Stimulated activated CD4-positive, alpha-beta T cell treated with anti-CD3 and anti-CD28 coated beads, TNF-alpha, amount 100 ng/mL, for 48 hours (primary cell): ENCODE results near the gene HSD17B13.
"Not testable (repeated sequence)": the region's sequence is repeated elsewhere in the genome, so short reads cannot be mapped to it uniquely, and the experiment has no call there.

Experiments
- DNase-seq, 3 donors: peaks; one replicate each; pipeline ENCODE4 v3.0.0-alpha.2; 2020; ENCODE audit warnings: low read depth in 3 of 3

Gene HSD17B13, protein sequence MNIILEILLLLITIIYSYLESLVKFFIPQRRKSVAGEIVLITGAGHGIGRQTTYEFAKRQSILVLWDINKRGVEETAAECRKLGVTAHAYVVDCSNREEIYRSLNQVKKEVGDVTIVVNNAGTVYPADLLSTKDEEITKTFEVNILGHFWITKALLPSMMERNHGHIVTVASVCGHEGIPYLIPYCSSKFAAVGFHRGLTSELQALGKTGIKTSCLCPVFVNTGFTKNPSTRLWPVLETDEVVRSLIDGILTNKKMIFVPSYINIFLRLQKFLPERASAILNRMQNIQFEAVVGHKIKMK

DNA sequence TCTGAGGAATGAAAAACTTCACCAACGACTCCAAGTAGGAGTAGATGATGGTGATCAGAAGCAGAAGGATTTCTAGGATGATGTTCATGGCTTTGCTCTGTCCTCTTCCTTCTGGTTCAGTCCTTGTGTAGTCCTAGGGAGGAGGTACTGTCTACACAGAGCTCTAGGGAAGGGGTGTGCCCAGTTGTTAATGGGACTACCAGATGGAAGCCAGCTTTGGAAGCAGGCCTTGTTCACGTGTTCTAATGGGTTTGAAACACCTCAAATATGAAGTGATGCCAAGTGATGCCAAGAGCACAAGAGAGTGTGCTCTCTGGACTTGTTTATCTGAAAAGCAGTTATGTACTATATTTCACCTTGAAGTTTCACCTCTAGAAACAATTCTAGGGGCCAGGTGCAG, at the start of gene HSD17B13:
Gene HSD17B13 (minus strand): TSS at position 129 of the 400 bp plus-strand sequence. CDS start 41 bp downstream, at position 88.
- no peak for DNase-seq

DNA sequence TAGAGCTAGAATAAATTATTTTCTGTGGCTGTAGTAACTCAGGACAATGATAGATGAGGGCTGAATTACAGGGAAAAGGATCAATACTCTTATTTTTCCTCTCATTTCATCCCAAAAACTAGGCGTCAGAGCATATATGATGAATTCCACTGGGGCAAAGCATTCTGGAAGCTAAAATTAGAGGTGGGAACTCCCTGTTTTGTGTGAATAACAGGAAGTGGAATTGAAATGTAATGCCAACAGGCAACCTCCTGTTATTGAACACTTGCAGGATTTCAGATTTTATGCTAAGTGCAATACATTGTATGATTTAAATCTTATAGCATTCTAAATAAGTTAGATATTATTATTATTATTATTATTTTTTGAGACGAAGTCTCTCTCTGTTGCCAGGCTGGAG, 47.4 kb upstream of the HSD17B13 start:
- no peak for DNase-seq

DNA sequence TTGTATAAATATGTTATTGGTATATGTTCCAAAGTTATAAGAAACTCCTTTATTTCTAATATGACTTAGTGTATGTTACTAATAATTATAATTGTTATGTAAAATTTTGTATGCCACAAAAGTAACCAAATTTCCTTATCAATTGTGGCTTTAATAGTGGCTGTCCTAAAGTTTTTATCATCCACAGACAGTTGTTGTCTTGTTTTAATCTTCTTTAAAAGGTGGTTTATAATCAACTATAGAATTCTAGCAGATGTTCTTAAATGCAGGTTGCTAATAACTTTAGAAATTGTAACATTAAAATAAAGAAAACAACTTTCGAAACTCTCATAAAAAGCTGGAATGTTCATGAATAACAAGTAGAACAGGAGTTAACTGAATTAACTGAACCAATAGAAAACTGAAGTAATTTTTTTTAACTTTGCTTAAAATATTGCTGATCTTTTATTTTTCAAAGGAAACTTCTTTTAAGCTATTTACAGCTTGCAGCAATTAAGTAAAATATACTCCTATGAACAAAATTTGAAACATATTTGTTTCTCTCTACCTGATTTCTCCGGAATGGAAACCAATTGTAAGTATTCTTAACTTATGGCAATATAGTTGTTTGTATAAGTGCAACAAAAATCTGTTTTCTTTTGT, 44.0 kb upstream of the HSD17B13 start:
- DNase-seq, result no peak

DNA sequence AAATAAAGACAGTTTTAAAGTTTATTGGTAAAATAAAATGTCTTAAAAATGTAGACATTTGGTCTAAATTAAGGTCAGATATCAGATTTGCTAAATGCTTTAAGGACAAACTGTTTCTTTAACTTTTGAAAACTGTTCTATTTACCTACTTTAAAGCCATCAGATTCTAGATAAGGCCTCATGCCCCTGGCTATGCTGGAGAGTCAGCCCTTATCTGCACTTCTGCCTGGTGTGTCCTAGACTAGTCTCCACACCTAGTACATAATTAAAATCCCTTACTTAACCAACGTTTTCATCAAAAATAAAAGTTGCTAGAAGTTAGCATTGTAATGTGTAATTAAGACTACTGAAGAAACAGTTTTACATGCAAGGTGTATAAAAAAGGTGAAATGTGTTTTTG, 42.7 kb upstream of the HSD17B13 start:
- no peak for DNase-seq

DNA sequence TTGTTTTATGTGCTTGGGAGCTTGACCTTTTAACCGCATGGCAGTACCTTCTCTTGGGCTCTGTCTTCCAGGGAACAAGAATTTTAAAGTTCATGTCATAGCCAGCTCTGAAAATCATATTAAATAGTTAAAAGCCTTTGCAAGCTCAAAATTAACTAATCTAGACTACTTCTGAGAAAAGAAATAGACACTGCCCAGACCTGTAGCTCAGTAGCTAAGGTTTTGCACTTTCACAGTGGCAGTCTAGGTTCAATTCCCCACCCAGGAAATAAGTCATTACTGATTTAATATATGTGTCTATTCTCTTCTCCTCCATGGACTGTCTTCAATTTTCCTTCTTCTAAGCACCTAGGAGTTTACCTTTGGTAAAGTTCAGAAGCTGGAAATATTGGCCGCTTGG, 40.9 kb upstream of the HSD17B13 start:
- no peak for DNase-seq

DNA sequence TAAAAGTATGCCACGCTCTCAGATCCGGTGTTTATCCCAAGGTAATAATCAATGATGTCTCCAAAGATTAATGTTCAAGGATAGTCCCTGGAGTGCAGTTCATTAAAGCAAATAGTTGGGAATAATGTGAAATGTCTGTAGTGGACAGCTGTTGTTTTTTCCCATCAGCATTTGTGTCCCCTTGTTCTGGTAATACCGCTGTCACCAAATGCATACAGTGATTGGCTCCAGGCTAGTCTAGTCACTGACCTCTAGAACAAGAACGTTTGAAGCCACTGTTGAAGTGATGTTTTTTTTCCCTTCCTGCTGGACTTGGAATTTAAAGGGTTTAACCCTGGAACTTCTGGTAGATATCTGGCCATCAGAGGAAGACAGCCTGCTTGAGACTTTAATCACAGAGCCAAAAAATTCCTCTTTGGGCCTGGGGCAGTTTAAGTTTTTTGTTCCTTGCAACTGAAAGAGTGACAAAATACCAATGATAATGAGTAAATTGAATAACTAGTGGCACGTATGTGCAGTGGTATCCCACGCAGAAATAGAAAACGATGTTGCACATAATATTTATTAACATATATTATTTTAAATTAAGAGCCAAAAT, 37.8 kb upstream of the HSD17B13 start:
- DNase-seq, result no peak

DNA sequence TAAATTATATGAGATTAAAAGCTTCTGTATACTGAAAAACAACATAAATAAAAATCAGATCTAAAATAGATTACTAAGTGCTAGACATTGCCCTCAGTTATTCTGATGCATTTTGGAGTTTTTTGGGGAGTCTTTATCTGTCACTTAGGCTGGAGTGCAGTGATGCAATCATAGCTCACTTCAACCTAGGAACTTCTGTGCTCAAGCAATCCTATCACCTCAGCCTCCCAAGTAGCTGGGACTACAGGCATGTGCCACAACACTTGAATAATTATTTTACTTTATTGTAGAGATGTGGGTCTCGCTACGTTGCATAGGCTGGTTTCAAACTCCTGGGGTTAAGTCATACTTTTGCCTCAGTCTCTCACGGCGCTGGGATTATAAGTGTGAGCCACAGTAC, 36.6 kb upstream of the HSD17B13 start:
- no peak for DNase-seq

DNA sequence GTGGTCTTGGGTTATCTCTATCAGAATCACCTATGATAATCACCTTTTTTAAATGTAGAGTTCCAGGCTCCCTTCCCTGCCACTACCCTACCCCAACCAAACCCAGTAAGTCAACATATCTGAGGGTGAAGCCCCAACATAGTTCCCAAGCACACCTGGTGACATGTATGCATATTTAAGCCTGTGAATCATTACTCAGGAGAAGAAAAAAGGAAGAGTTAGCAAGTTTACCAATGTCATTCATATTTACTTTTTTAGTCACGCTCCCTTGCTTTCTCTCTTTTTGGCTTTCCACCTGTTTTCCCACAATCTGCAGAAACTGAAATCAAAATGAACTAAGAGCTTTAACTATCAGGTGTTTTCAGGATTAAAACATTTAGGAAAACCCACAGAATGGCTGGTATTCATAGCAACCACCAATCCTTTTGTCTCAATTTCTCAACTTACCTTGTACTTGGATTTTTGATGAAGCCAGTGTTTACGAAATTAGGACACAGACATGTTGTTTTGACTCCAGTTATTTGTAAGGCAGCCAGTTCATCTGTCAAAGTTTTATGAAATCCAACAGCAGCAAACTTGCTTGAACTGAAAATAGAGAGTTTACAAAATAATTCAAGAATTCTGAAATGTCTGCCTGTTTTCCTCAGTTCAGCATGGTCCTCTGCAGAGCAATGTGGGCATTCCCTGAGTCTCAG, 34.3 kb upstream of the HSD17B13 start:
- DNase-seq, result no peak

DNA sequence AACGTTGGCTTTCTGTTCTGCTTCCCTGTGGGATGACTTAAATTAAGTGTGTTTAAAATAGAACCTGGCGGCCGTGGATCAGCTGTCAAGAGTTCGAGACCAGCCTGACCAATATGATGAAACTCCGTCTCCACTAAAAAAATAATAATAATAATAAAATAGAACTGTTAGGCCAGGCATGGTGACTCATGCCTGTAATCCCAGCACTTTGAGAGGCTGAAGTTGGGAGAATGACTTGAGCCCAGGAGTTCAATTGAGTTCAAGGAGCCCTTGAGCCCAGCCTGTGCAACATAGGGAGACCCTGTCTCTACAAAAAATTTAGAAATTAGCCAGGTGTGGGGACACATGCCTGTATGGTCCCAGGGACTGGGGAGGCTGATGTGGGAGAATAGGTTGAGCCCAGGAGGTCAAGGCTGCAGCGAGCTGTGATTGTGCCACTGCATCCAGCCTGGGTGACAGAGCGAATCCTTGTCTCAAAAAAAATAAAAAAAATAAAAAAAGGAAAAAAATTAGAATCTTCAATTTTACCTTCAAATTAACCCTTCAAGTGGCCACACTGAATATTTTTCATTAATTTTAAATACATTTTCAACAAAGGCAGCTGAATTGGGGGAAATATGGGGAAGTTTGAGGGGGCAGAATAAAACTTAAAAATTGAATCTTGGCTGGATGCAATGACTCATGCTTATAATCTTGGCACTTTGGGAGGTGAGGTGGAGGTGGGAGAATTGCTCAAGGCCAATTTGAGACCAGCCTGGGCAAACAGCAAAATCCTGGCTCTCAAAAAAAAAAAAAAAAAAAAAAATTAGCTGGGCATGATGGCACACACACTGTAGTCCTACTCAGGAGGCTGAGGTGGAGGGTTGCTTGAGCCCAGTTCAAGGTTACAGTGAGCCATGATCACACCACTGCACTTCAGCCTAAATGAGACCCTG, 31.8 kb upstream of the HSD17B13 start:
- no peak for DNase-seq

DNA sequence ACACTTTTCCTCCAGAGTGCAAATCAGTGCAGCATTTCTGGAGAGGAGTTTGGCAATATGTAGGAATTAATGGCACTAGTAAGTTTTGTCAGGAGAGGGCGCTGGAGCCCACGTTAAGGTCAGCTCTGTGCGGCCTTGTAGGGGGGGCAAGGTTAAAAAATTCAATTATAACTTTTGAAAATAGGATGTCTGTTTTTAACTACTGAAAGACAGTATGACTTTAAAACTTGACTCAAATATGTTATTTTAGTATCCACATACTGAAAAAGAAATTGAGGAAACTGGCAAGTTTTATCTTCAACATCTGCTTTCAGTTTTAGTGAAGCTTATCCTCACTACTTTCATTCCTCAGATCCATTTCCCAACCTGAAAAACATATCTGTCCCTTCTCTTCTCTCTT, 30.9 kb upstream of the HSD17B13 start:
- no peak for DNase-seq

DNA sequence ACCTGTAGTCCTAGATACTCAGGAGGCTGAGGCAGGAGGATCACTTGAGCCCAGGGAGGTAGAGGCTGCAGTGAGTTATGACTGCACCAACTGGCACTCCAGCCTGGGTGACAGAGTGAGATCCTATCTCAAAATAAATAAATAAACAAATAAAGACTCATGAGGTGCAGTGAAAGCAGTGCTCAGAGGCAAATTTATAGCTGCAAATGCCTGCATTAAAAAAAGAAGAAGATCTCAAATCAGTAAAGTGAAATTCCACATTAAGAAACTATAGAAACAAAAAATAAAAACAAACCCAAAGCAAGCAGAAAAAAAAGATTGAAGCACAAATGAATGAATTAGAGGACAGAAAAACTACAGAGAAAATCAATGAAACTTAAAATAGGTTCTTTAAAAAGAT, 22.5 kb upstream of the HSD17B13 start:
- DNase-seq, result no peak

DNA sequence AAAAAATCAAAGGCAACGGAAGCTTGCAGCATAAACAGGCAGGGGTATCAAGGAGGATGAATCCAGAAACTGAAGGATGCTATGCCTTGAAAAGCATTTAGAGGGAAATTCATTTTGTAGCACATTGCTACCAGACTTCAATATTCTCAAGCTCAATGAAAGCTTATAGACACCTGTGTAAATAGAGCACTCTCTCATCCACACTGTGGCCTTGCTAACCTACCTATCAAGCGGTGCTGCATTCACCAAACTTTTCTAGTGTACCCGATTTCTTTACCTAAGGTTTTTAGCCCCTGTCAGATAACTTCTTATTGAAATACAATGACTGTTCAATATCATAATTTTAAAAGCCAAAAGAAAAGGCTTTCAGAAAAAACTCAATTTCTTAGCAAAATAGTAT, 20.2 kb upstream of the HSD17B13 start:
- no peak for DNase-seq

DNA sequence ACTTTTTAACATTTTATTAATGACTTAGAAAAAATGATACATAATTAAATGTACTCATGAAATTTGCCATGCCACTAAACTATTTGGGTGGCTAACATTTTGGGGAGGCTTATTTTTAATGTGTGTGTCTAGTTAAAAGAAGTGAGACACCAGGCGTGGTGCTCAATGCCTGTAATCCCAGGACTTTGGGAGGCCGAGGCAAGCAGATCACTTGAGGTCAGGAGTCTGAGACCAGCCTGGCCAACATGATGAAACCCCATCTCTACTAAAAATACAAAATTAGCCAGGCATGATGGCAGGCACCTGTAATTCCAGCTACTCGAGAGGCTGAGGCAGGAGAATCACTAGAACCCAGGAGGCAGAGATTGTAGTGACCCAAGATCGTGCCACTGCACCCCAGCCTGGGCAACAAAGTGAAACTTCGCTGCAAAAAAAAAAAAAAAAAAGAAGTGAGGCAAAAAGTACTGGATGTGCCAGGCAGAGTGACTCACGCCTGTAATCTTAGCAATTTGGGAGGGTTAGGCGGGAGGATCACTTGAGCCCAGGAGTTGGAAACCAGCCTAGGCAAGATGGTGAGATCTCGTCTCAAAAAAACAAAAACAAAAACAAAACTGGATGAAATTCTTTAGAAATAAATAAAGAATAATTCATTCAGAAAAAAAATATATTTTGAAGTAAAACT, 19.4 kb upstream of the HSD17B13 start:
- not testable (repeated sequence) for DNase-seq

DNA sequence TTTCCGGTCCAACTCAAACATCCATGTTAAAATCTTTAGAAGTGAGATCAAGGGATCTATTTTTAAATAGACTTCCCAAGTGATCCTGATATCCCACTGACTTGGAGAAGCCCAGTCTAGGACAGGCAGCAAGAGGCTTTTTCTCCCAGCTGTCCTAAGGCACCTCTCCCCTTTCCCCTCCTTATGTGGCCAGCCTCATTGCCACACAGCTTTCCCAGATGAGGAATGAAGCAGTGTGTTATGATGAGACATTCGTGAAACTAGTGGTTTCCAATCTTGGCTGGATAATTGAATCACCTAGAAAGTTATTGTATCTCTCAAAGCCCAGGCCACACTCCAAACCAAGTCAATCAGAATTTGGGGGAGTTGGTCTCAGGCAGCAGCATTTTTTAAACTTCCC, 16.8 kb upstream of the HSD17B13 start:
- no peak for DNase-seq

DNA sequence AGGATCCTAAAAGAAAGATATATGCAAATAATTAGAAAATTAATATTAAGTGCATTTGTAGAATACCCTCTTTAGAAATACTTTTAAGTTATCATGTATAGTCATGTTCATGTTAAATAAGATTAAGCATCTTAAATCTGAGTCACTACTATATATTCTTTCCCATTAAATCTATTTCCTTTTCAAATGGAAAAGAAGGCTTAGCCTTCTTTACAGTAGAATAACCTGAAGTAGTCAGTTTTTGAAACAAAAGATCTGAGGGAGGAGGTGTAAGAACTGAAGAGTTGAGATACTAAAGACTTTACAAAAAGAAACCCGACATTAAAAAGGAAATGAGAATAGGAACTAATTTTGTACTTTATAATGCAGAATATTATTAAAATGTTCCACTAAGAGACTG, 14.7 kb upstream of the HSD17B13 start:
- no peak for DNase-seq

DNA sequence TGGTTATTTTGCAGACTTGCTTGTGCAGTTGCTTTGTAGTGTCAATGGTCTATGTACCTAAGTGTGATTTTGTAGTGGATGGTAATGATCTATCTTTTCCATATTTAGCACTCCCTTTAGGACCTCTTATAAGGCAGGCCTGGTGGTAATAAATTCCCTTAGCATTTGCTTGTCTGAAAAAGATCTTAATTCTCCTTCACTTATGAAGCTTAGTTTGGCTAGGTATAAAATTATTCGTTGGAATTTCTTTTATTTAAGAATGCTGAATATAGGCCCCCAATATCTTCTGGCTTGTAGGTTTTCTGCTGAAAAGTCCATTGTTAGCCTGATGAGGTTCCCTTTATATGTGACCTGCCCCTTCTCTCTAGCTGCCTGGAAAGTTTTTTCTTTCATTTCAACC, 10.6 kb upstream of the HSD17B13 start:
- no peak for DNase-seq

DNA sequence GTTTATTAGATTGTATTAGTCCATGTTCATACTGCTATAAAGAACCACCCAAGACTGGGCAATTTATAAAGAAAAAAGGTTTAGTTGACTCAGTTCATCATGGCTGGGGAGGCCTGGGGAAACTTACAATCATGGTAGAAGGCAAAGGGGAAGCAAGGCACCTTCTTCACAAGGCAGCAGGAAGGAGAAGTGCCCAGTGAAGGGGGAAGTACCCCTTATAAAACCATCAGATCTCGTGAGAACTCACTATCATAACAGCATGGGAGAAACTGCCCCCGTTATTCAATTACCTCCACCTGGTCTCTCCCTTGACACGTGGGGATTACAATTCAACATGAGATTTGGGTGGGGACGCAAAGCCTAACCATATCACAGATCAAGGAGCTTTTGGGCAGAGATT, 8.1 kb upstream of the HSD17B13 start:
- DNase-seq, result no peak

DNA sequence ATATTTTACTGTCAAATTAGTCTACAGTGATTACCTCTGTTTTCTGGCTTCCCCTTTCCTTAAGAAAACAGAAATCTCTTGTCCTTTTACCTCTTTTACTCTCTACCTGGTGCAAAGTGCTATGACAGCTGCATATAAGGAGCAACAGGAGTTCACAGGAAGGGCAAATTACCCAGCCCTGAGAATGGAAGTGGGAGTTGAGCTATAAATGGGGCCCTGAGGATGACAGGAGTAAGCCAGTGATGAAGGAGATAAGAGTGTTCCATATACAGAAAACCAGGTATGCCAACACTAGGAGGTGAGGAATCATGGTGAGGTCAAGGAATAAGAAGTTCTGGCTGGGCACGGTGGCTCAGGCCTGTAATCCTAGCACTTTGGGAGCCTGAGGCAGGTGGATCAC, 4.5 kb upstream of the HSD17B13 start:
- DNase-seq, result no peak

DNA sequence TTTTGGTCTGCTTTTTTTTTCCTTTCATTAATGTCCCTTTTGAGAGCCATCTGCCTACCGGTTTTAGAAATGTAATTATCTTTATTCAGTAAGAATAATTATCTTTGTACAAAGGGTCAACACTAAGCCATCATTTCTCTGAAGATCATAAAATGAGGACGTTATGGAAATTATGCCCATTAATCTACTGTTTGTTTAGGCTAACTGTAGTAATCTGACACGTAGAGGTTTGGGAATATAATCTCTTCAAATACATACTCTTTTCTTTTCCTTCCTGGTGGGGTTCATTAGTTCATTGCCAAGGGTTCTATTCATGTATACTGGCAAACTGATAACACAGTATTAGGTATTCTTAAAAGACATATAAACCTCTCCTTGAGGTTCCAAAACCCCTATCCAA, 3.8 kb upstream of the HSD17B13 start:
- no peak for DNase-seq

DNA sequence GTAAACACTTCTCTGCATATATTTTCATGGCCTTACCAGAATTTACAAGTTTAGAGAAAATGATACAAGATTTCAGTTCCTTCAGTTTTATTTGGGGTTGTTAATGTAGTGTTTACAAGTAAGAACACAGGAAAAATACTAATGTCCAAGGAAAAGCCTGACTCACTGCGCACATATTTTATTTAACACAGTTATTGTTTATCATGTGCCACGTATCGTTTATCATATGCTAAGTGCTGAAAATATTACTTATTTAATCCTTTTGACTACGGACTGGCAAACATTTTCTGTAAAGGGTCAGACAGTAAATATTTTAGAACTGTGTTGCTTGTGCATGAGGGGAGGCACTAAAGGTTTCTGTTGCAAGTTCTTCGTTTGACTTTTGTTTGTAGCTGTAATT, 794 bp downstream of the HSD17B13 start:
- no peak for DNase-seq

DNA sequence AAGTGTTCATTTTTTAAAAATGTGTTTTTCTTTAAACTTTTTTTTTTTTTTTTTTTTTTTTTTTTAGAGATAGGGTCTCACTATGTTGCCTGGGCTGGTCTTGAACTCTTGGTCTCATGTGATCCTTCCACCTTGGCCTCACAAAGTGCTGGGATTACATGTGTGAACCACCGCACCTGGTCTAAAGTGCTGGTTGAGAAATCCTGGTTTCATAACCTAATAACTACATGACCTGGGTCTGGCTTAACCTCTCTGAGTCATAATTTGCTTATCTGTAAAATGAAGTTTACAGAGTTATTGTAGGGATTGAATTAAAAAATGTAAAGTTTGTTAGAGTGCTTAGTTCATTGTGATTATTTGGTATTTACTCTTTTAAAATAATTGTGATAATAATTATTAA, 5.2 kb downstream of the HSD17B13 start:
- DNase-seq, result no peak
